NCI-H510A (cell line): ENCODE data around the gene AAR2.

Experiments used
- DNase-seq: peaks from one replicate; lab custom pipeline; 2025; lab: John Stamatoyannopoulos, UW

Gene AAR2

GRCh38 chr20:36260316-36260715 is 24.0 kb downstream of the AAR2 start:
- no peak for DNase-seq

- no peak for DNase-seq
These were observed 25.3 kb downstream of the AAR2 start for GRCh38 chr20:36261389-36262105.

DNA sequence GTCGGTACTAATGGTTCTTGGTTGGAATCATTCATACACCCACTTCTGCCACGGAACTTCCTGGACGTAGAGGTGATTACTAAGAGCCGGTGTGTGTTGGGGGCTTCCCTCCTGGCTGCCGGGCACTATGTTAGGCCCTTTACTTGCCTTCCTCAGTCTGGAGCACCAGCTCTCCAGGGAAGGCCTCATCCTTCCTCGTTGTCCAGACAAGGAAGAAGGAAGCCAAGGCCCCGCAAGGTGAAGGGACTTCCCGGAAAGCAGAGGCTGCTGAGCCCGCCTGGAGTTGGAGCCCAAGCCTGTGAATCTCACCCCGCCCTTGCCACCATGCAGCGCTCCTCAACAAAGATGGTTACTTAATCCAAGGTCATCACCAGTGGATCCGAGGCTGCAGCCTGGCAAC is 26.2 kb downstream of the AAR2 start:
- DNase-seq, result no peak

DNA sequence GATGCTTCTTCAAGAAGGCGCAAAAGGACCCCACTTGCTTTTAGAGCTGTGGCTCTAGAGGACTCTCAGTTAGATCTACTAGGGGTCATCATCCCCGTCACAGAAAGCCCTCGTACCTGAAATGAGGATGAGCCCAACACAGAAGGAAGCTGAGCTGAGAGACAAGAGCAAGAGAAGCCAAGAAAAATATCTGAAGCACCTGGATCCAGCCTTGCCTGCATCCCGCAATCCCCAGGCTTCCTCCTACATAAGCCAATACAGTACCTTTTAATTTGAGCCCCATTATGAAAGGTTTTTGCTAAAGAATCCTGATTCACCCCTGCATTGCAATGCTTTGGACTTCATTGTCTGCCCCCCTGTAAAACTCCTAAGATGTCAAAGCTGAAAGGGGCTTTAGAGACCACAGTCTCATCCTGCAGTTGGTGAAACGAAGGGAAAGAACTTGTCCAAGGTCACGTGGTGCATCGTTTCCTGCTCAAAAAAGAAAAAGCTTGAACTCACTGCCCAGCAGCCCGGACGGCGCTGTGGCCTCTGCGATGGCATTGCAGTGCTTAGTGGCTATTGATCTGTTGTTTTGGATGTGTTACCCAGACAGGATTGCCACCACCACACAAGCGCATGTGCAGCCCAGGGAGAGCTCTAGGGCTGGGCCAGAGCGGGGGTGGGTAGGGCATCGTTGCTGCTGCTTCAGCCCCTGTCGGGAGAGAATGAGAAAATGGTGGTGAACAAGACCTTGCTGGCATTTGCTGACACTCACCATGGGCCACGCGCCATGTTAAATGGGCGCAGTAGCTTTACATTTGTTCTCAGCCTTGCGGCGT is 28.4 kb downstream of the AAR2 start:
- DNase-seq, result no peak

DNA sequence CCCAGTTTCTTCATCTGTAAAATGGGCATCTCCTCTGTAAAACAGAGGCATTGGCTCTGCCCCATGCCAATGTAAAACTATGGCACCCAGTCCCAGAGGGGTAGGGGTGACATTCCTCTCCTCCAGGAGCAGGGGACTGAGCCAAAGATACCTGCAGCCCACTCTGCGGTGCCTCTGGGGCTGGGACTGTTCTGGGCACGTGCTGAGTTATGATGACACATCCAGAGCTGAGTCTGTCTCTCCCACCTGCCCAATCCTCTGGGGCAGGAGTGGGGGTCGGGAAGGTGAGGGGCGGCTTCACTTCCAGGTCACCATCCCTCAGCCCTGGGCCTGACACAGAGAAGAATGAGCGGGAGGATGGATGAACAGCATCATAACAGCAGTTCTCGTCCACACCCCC is 29.9 kb downstream of the AAR2 start:
- DNase-seq, result no peak

- no peak for DNase-seq
These were observed 31.5 kb downstream of the AAR2 start for GRCh38 chr20:36267605-36268381.

DNA sequence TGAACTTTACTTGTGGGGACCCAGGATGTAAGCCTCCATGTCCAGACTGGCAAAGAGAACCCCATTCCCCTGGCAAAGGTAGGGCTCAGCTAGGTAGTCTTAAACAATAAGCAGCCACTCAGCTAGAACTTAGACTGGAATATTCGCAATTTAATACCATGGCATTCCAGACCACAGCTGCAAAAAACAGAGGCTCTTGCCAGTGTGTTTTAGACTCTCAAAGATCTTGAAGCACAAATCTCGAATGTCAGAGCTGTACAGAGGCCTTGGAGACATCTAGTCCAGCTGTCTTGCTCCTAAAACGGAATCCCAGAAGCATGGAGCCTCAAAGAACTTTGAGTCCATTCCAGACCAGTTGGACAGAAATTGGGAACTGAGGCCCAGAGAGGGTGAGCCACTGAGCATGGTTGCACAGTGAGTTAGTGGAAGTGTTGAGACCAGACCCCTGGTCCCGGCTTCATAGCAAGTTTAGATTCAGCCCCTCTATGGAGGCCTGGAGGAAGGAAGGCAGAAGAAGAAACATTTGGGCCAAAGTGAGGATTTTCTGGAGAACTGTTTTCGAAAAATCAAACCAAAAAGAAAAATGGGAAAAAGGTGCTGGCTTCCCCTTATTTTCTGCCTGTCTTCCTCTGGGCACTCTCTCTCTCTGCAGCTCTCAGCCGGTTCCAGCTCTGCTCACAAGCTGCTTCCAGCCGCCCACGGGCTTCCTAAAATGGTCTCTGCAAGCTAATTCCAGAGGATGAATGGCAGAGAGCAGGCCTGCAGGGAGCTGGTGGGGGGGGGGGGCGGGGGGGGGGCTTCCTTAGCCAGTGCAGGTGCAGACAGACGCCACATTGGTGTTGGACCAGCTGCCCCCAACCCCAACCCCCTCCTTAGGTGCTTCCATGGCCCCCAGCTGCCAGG is 32.4 kb downstream of the AAR2 start:
- no peak for DNase-seq

DNA sequence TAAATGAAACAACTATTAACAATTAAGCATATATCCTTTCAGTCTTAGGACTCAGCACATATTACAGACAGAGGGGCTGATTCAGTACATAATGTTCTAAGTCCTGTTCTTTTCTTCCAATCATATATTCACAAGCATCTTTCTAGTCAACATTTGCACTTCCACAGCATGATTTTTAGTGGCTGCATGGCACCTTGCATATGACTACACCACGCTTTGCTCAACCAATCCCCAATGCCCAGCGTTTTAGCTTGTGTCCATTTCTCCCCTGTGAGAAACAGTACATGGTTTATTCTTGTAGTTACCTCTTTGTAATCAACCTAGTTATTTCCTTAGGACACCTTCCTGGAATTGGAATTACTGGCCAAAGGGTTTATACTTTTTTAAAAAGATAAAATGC is 33.2 kb downstream of the AAR2 start:
- DNase-seq, result no peak

- DNase-seq, result no peak
These were observed 34.7 kb downstream of the AAR2 start for GRCh38 chr20:36270744-36271638.

DNA sequence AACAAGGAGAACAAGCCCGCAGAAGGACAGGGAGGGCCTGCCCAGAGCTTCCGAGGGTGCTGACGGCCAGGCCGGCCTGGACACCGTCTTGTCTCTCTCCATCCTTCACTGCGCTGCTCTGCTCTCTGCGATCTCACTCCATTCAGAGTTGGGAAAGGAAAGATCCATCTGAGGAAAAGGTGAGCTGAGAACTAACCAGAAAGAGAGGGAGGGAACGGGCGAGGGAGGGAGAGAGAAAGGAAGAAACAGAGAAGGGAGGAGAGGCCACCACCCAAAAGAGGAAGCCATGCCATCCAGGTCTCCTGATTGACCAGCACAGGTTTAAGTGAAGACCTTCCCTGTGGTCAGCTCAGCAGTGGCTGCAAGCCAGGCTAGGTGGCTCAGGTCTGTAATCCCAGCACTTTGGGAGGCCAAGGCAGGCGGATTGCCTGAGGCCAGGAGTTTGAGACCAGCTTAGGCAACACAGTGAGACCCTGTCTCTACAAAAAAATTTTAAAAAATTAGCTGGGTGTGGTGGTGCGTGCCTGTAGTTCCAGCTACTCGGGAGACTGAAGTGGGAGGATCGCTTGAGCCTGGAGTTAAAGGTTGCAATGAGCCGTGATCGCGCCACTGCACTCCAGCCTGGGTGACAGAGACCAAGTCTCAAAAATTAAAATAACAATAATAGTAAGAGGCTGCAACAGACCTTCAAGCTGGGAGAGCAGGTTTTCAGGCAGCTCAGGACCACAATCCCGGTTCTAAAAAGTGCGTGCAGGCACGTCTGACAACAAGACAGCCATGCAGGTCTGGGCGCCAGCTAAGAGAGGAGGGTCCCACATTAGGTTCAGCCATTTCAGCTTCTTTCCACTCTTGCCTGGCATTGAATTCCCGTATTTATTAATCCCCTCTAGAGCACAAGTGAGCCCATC is 35.6 kb downstream of the AAR2 start:
- no peak for DNase-seq

DNA sequence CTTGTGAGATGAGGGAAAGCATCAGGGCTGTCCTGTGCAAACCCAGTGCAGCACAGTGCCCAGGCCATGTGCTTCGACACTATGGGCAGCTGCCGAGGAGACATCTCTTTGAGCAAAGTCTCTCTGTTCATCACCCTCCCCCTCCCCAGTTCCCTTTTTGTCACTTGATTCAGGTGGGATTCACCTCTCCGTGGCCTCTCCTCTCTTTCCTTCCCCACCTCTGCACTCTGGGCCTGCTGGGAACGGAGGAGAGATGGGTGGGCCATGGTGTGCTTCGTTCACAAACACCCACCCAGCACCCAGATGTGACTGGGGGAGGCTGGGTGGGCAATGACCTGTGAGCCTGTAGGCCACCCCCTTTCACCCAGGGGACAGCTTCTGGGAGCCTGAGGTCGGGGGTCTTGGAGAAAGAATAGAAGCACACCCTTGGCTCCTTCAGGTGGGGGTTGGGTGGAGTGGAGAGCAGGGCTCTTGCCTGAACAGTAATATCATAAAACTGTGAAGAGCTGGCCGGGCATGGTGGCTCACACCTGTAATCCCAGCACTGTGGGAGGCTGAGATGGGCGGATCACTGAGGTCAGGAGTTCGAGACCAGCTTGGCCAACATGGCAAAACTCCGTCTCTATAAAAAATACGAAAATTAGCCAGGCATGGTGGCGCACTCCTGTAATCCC is 36.4 kb downstream of the AAR2 start:
- DNase-seq, result no peak

GRCh38 chr20:36273414-36274180 is 37.3 kb downstream of the AAR2 start:
- DNase-seq, result no peak

- no peak for DNase-seq
These were observed 38.0 kb downstream of the AAR2 start for GRCh38 chr20:36274181-36274841.

DNA sequence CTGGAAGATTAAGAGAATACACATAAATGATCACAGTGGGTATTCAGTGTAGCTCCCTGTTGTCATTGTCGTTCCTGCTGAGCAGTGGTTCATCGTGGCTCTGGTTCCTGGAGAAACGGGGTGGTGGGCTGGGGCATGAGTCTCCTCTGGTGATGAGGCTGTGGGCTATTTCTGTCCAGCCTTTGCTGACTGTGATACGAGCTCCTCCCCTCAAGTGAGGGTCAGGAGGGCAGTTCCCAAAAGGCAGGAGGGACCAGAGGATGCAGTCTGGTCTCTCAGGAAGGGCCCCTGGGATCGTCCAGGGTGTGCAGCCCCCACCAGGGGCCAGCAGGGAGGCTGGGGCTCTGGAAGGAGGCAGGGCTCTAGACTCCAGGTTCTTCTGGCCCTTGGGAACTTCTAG is 38.7 kb downstream of the AAR2 start:
- DNase-seq, result no peak

GRCh38 chr20:36275441-36276189 is 39.3 kb downstream of the AAR2 start:
- no peak for DNase-seq

DNA sequence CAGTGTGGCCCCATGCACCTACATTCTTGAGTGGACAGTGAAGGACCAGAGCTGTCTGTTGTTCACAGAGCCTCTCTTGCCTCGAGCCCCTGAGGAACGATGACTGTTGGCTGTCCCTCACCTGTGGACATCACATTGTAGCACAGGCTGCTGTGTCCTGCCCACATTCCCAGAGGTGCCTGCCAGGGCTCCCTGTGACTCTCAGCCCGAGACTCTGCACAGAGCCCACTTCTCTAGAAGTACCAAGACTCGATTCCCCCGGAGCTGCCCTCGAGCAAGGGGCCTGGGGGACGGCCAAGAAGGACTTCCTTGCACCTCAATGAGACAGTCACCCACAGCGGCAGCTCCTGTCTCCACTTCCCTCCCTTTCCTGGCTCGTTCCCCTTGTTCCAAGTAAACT is 41.3 kb downstream of the AAR2 start:
- DNase-seq, result no peak

- no peak for DNase-seq
These were observed 43.1 kb downstream of the AAR2 start for GRCh38 chr20:36279362-36279761.
